ENCODE data around the gene MIX23. TPM values are rescaled to one million over a fixed set of nuclear protein-coding genes. Genes with fewer than 3 reads are reported as not detected.
A peak's percentile ranks its signal among the peaks of the same experiment; 100 is the strongest.
"Not testable (repeated sequence)": the region's sequence is repeated elsewhere in the genome, so short reads cannot be mapped to it uniquely, and the experiment has no call there.

Gene MIX23
- polyA plus RNA-seq, 2 donors, result 32.9 to 41.9 TPM

- H3K36me3 ChIP-seq (ENCODE audit: control insufficient read depth in 2 of 2, insufficient read depth in 2 of 2, low read length in 1 of 2), result no peaks in the 10 kb centered on the region
- H3K4me3 ChIP-seq (ENCODE audit: low read depth in 1 of 2, low read length in 2 of 2), result no peak overlapping the region
- no peaks in the 10 kb centered on the region for H3K9me3 ChIP-seq (ENCODE audit: control insufficient read depth in 2 of 2, insufficient read depth in 1 of 2, low read depth in 1 of 2, low read length in 1 of 2)
- no peak overlapping the region for H3K27ac ChIP-seq (ENCODE audit: low read depth in 2 of 2, low read length in 1 of 2)
- H3K27me3 ChIP-seq (ENCODE audit: control insufficient read depth in 1 of 2, insufficient read depth in 2 of 2, low read length in 2 of 2), result no peaks in the 10 kb centered on the region
- no peaks in the 10 kb centered on the region for H3K4me1 ChIP-seq (ENCODE audit: control insufficient read depth in 2 of 2, insufficient read depth in 2 of 2, low read length in 1 of 2)
- WGBS, 2 donors, result 60 to 81% methylated on average over 4 of the region's 4 CpGs
These were observed 5.1 kb downstream of the MIX23 start for GRCh38 chr3:122377975-122378374.

- Histone ChIP-seq H3K27me3 (ENCODE audit: control insufficient read depth in 1 of 2, insufficient read depth in 2 of 2, low read length in 2 of 2) (no peaks in the 10 kb centered on the region), H3K9me3 (ENCODE audit: control insufficient read depth in 2 of 2, insufficient read depth in 1 of 2, low read depth in 1 of 2, low read length in 1 of 2) (no peaks in the 10 kb centered on the region), H3K4me3 (ENCODE audit: low read depth in 1 of 2, low read length in 2 of 2) (no peak overlapping the region), H3K27ac (ENCODE audit: low read depth in 2 of 2, low read length in 1 of 2) (no peak overlapping the region), H3K36me3 (ENCODE audit: control insufficient read depth in 2 of 2, insufficient read depth in 2 of 2, low read length in 1 of 2) (no peaks in the 10 kb centered on the region), H3K4me1 (ENCODE audit: control insufficient read depth in 2 of 2, insufficient read depth in 2 of 2, low read length in 1 of 2) (no peaks in the 10 kb centered on the region)
- WGBS, 2 donors, result 95 to 100% methylated on average over 1 of the region's 1 CpG
These were observed 9.0 kb downstream of the MIX23 start for GRCh38 chr3:122374034-122374433.

GRCh38 chr3:122366379-122366749, 16.7 kb downstream of the MIX23 start:
- Histone ChIP-seq H3K4me3 (ENCODE audit: low read depth in 1 of 2, low read length in 2 of 2) (no peak overlapping the region), H3K4me1 (ENCODE audit: control insufficient read depth in 2 of 2, insufficient read depth in 2 of 2, low read length in 1 of 2) (no peaks in the 10 kb centered on the region), H3K9me3 (ENCODE audit: control insufficient read depth in 2 of 2, insufficient read depth in 1 of 2, low read depth in 1 of 2, low read length in 1 of 2) (no peaks in the 10 kb centered on the region), H3K36me3 (ENCODE audit: control insufficient read depth in 2 of 2, insufficient read depth in 2 of 2, low read length in 1 of 2) (no peaks in the 10 kb centered on the region), H3K27me3 (ENCODE audit: control insufficient read depth in 1 of 2, insufficient read depth in 2 of 2, low read length in 2 of 2) (no peaks in the 10 kb centered on the region), H3K27ac (ENCODE audit: low read depth in 2 of 2, low read length in 1 of 2) (peak overlapping the region; percentile 71 to 89)
- 64 to 70% methylated on average over 5 of the region's 5 CpGs for WGBS, 2 donors

DNA sequence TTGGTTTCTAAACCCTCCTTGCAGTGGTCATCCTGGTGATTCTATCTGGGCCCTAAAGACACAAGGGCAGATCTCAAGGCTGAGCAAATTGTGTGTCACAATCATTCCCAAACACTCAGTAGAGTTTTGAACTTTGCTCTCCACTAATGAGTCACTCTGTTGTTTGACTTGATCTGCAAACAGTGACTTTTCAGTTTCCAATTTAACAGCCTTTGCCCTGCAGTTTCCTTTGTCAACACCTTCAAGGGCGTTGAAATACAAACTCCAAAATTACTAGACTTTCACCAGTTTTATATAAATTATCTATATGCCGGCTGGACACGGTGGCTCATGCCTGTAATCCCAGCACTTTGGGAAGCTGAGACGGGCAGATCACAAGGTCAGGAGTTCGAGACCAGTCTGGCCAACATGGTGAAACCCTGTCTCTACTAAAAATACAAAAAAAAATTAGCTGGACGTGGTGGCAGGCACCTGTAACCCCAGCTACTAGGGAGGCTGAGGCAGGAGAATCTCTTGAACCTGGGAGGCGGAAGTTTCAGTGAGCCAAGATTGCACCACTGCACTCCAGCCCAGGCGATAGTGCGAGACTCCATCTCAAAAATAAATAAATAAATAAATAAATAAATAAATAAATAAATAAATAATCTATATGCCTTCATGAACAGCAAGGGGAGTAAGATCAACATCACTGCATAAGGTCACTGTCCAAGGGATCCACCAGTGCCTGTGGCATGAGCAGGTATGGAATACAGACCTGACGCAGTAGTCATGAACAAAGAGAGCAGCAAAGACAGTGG, 17.3 kb downstream of the MIX23 start:
- not testable (repeated sequence) for H3K4me3 ChIP-seq (ENCODE audit: low read depth in 1 of 2, low read length in 2 of 2); H3K36me3 ChIP-seq (ENCODE audit: control insufficient read depth in 2 of 2, insufficient read depth in 2 of 2, low read length in 1 of 2); H3K27me3 ChIP-seq (ENCODE audit: control insufficient read depth in 1 of 2, insufficient read depth in 2 of 2, low read length in 2 of 2); H3K9me3 ChIP-seq (ENCODE audit: control insufficient read depth in 2 of 2, insufficient read depth in 1 of 2, low read depth in 1 of 2, low read length in 1 of 2); H3K4me1 ChIP-seq (ENCODE audit: control insufficient read depth in 2 of 2, insufficient read depth in 2 of 2, low read length in 1 of 2)
- WGBS, 2 donors, result 75 to 84% methylated on average over 10 of the region's 10 CpGs
- H3K27ac ChIP-seq (ENCODE audit: low read depth in 2 of 2, low read length in 1 of 2), result peak overlapping the region; percentile 71 to 89

- 79% methylated on average over 1 of the region's 1 CpG for WGBS, 2 donors
- Histone ChIP-seq H3K27ac (ENCODE audit: low read depth in 2 of 2, low read length in 1 of 2) (peak overlapping the region in 1 of 2 donors; percentile 54), H3K36me3 (ENCODE audit: control insufficient read depth in 2 of 2, insufficient read depth in 2 of 2, low read length in 1 of 2) (no peaks in the 10 kb centered on the region)
These were observed 18.0 kb downstream of the MIX23 start for GRCh38 chr3:122365073-122365472.

DNA sequence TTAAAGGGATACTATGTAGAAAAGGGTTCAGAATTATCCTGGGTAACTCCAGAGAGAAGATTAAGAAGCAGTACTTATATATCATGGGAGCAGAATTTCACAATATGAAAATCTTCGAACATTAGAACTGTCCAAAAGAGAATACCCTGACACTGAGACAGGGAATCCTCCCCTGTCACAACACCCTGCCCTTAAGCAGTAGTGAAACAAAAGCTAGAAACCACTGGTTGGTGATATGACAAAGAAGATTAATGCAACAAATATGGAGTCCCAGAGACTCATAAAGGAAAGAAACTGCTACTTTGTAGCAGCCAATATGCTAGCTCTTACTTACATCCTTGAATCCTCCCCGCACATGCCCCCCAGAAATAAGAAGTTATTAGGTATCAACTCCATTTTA, 18.5 kb downstream of the MIX23 start:
- no peaks in the 10 kb centered on the region for H3K4me1 ChIP-seq (ENCODE audit: control insufficient read depth in 2 of 2, insufficient read depth in 2 of 2, low read length in 1 of 2)
- H3K4me3 ChIP-seq (ENCODE audit: low read depth in 1 of 2, low read length in 2 of 2), result no peak overlapping the region
- H3K27me3 ChIP-seq (ENCODE audit: control insufficient read depth in 1 of 2, insufficient read depth in 2 of 2, low read length in 2 of 2), result no peaks in the 10 kb centered on the region
- 78% methylated on average over 2 of the region's 2 CpGs for WGBS, 2 donors
- H3K36me3 ChIP-seq (ENCODE audit: control insufficient read depth in 2 of 2, insufficient read depth in 2 of 2, low read length in 1 of 2), result no peaks in the 10 kb centered on the region
- H3K27ac ChIP-seq (ENCODE audit: low read depth in 2 of 2, low read length in 1 of 2), result no peak overlapping the region
- no peaks in the 10 kb centered on the region for H3K9me3 ChIP-seq (ENCODE audit: control insufficient read depth in 2 of 2, insufficient read depth in 1 of 2, low read depth in 1 of 2, low read length in 1 of 2)

More at GRCh38 chr3:122365073-122365472, 18.0 kb downstream of the MIX23 start:
- Histone ChIP-seq H3K9me3 (ENCODE audit: control insufficient read depth in 2 of 2, insufficient read depth in 1 of 2, low read depth in 1 of 2, low read length in 1 of 2) (no peaks in the 10 kb centered on the region), H3K27me3 (ENCODE audit: control insufficient read depth in 1 of 2, insufficient read depth in 2 of 2, low read length in 2 of 2) (no peaks in the 10 kb centered on the region), H3K4me1 (ENCODE audit: control insufficient read depth in 2 of 2, insufficient read depth in 2 of 2, low read length in 1 of 2) (no peaks in the 10 kb centered on the region), H3K4me3 (ENCODE audit: low read depth in 1 of 2, low read length in 2 of 2) (no peak overlapping the region)

DNA sequence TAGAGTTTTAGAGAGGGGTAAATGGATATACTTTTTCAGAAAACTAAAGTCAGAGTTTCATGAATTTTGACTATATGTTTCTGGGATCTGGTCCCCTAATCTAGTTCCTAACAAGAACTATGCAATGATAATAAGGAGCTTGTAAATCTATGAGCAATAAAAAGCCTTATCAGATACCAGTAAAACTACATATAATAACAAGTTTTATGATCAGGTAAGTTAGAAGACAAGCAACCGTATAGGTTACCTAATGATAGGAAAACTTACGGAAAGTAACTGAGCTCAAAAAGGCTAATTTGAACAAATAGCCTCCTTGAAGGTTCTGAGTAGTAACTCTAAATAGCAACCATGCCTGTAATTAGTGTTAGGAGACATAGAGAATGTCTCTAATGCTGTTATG, 21.0 kb downstream of the MIX23 start:
- H3K36me3 ChIP-seq (ENCODE audit: control insufficient read depth in 2 of 2, insufficient read depth in 2 of 2, low read length in 1 of 2), result peaks cover 0 to 3% of the 10 kb centered on the region in 2 donors
- H3K9me3 ChIP-seq (ENCODE audit: control insufficient read depth in 2 of 2, insufficient read depth in 1 of 2, low read depth in 1 of 2, low read length in 1 of 2), result no peaks in the 10 kb centered on the region
- no peak overlapping the region for H3K4me3 ChIP-seq (ENCODE audit: low read depth in 1 of 2, low read length in 2 of 2)
- no peak overlapping the region for H3K27ac ChIP-seq (ENCODE audit: low read depth in 2 of 2, low read length in 1 of 2)
- WGBS, 2 donors, result 76 to 88% methylated on average over 2 of the region's 2 CpGs
- peaks cover 0 to 2% of the 10 kb centered on the region in 2 donors for H3K4me1 ChIP-seq (ENCODE audit: control insufficient read depth in 2 of 2, insufficient read depth in 2 of 2, low read length in 1 of 2)
- no peaks in the 10 kb centered on the region for H3K27me3 ChIP-seq (ENCODE audit: control insufficient read depth in 1 of 2, insufficient read depth in 2 of 2, low read length in 2 of 2)

DNA sequence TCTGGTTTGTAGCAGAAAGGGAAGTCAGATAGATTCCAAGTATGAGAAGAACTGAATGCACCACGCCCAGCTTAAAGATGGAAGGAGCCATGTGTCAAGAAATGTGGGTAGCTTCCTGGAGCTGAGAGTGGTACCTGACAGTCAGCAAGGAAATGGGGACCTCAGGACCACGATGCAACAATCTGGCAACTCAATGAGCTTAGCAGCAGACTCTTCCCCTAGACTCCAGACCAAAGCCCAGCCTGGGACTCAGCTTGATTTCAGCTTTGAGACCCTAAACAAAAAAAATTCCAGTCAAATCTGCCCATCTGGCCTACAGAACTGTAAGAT, 24.4 kb downstream of the MIX23 start:
- H3K27me3 ChIP-seq (ENCODE audit: control insufficient read depth in 1 of 2, insufficient read depth in 2 of 2, low read length in 2 of 2), result no peaks in the 10 kb centered on the region
- 87 to 93% methylated on average over 2 of the region's 2 CpGs for WGBS, 2 donors
- peaks cover 0 to 3% of the 10 kb centered on the region in 2 donors for H3K36me3 ChIP-seq (ENCODE audit: control insufficient read depth in 2 of 2, insufficient read depth in 2 of 2, low read length in 1 of 2)
- H3K27ac ChIP-seq (ENCODE audit: low read depth in 2 of 2, low read length in 1 of 2), result peak overlapping the region; percentile 27 to 81
- no peaks in the 10 kb centered on the region for H3K9me3 ChIP-seq (ENCODE audit: control insufficient read depth in 2 of 2, insufficient read depth in 1 of 2, low read depth in 1 of 2, low read length in 1 of 2)
- H3K4me3 ChIP-seq (ENCODE audit: low read depth in 1 of 2, low read length in 2 of 2), result no peak overlapping the region
- peaks cover 0 to 2% of the 10 kb centered on the region in 2 donors for H3K4me1 ChIP-seq (ENCODE audit: control insufficient read depth in 2 of 2, insufficient read depth in 2 of 2, low read length in 1 of 2)

DNA sequence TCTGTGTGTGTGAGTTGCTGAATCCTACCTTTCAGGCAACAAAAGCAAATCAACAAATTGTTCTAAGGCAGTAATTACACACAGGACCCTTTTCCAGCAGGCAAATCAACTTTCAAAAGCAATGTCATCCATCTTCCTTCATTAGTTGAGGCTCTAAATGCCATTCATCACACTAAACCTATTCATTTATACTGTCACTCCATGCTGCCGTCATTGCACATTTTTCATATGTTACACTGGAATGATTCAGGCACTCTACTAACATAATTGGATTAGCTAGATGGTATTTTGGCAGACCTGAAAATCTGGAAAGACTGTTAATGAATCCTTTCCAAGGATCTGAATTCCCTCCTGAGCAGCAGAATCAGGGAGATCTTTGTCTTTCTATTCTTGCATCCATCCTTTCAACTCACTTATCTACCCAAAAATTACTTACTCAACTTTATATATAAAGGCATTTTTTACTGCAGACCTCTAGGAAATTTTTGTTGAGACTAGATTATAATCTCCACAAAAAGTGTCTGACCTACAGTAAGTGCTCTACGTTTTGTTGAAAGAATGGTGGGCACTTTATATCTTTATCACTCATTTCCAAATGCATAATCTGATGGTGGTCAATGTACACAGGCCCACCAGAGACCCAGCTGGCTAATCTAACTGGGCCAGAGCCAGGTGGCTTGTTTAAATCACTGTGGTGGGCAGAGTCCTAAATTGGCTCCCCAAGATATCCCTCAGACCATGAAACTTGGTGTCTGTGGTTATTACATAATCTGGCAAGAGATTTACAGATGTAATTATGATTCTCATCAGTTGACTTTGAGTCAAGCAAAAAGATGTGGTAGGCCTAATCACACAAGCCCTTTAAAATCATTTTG, 25.0 kb downstream of the MIX23 start:
- H3K4me3 ChIP-seq (ENCODE audit: low read depth in 1 of 2, low read length in 2 of 2), result no peak overlapping the region
- H3K9me3 ChIP-seq (ENCODE audit: control insufficient read depth in 2 of 2, insufficient read depth in 1 of 2, low read depth in 1 of 2, low read length in 1 of 2), result no peaks in the 10 kb centered on the region
- 49 to 69% methylated on average over 2 of the region's 2 CpGs for WGBS, 2 donors
- H3K36me3 ChIP-seq (ENCODE audit: control insufficient read depth in 2 of 2, insufficient read depth in 2 of 2, low read length in 1 of 2), result peaks cover 0 to 3% of the 10 kb centered on the region in 2 donors
- peak overlapping the region; percentile 76 to 81 for H3K27ac ChIP-seq (ENCODE audit: low read depth in 2 of 2, low read length in 1 of 2)
- no peaks in the 10 kb centered on the region for H3K27me3 ChIP-seq (ENCODE audit: control insufficient read depth in 1 of 2, insufficient read depth in 2 of 2, low read length in 2 of 2)
- H3K4me1 ChIP-seq (ENCODE audit: control insufficient read depth in 2 of 2, insufficient read depth in 2 of 2, low read length in 1 of 2), result peaks cover 0 to 2% of the 10 kb centered on the region in 2 donors

Data from esophagus (tissue), 2 donors.